Esophagus muscularis mucosa (tissue), 4 donors: Measurements from ENCODE around the gene MBNL1.

Experiments used
- CTCF ChIP-seq, 3 experiments: fragments of 200-600 bp in 2 of 3; fragments of 450-650 bp in 1 of 3; sonication (generic) in 2 of 3; IDR thresholded peaks; one replicate each; pipeline ENCODE4 v1.5.1; 2017 to 2019; ENCODE audit warnings: antibody characterized with exemption in 3 of 3, mild to moderate bottlenecking in 2 of 3, moderate library complexity in 1 of 3
- EP300 ChIP-seq: sonication (generic); formaldehyde crosslinking; IDR thresholded peaks from one replicate; pipeline ENCODE4 v1.6.1; 2017; ENCODE audit warnings: antibody characterized with exemption
- POLR2A ChIP-seq: fragments of 450-650 bp; IDR thresholded peaks from one replicate; pipeline ENCODE4 v1.6.1; 2017; ENCODE audit warnings: antibody characterized with exemption, moderate library complexity, mild to moderate bottlenecking, low read depth
- POLR2AphosphoS5 ChIP-seq, 2 donors: sonication (generic); formaldehyde crosslinking; IDR thresholded peaks; one replicate each; pipeline ENCODE4 v1.6.1; 2017; ENCODE audit warnings: antibody characterized with exemption in 2 of 2

DNA sequence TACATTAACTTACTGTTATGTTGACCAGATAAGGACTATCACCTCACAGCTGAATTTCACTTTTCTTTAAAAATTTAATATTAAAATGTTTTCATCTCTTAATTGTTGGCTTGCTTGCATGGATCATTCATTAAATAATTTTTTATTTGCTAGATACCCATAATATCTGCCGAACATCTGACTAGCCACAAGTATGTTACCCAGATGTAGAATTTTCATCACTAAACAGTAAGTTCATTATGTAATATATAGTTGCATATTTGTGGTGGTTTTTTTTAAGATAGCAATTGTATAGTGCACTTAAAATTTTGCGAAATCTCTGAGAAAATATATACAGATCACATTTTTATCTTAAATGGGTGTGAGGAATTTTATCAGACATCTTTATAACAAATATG, 190.4 kb downstream of the MBNL1 start:
- TF ChIP-seq CTCF (IDR thresholded peaks at IDR 0.05) (no peak), POLR2AphosphoS5 (IDR thresholded peaks at IDR 0.05) (no peak), POLR2A (no peak), EP300 (no peak)
